Transverse colon (tissue), 4 donors: ENCODE data around the gene DHX16. TPM values are rescaled to one million over a fixed set of nuclear protein-coding genes. Genes with fewer than 3 reads are reported as not detected.

ENCODE experiments used
- DNase-seq: peaks from one replicate; pipeline ENCODE4 v3.0.0-alpha.2; 2019
- H3K27ac ChIP-seq, 4 donors: fragments of 200-600 bp; sonication (generic); 2 replicates each; pipeline ENCODE4 v1.5.1; 2016 to 2018; ENCODE audit warnings: inconsistent platforms in 4 of 4
- H3K27me3 ChIP-seq: fragments of 200-600 bp; sonication (generic); 2 replicates; pipeline ENCODE4 v1.5.1; 2017; ENCODE audit warnings: inconsistent platforms
- H3K36me3 ChIP-seq, 4 donors: fragments of 200-600 bp; sonication (generic); 2 replicates each; pipeline ENCODE4 v1.5.1; 2017 to 2019; ENCODE audit warnings: inconsistent platforms in 4 of 4
- H3K4me1 ChIP-seq, 4 donors: fragments of 200-600 bp; sonication (generic); 2 replicates each; pipeline ENCODE4 v1.5.1; 2017 to 2020; ENCODE audit warnings: inconsistent platforms in 4 of 4
- H3K4me3 ChIP-seq, 4 donors: fragments of 200-600 bp; sonication (generic); 1 replicate in 1 of 4; 2 replicates in 3 of 4; pipeline versions ENCODE4 v1.5.1 to v1.6.1; 2017 to 2019; ENCODE audit warnings: inconsistent platforms in 4 of 4
- H3K9me3 ChIP-seq, 2 donors: fragments of 200-600 bp; sonication (generic); 2 replicates each; pipeline ENCODE4 v1.5.1; 2017 to 2019; ENCODE audit warnings: inconsistent platforms in 2 of 2
- CTCF ChIP-seq, 5 experiments: fragments of 200-600 bp in 3 of 5; fragments of 450-650 bp in 2 of 5; sonication (generic) in 3 of 5; IDR thresholded peaks; 1 replicate in 2 of 5; 2 replicates in 3 of 5; pipeline ENCODE4 v1.5.1; 2016 to 2017; ENCODE audit warnings: antibody characterized with exemption in 5 of 5, inconsistent platforms in 3 of 5, mild to moderate bottlenecking in 2 of 5, moderate library complexity in 1 of 5
- EP300 ChIP-seq: sonication (generic); formaldehyde crosslinking; IDR thresholded peaks from one replicate; pipeline ENCODE4 v1.6.1; 2017; ENCODE audit warnings: antibody characterized with exemption, low read depth
- POLR2A ChIP-seq: fragments of 450-650 bp; IDR thresholded peaks from one replicate; pipeline ENCODE4 v1.6.1; 2016; ENCODE audit warnings: antibody characterized with exemption, mild to moderate bottlenecking, moderate library complexity
- POLR2AphosphoS5 ChIP-seq, 3 donors: sonication (generic); formaldehyde crosslinking; IDR thresholded peaks; one replicate each; pipeline ENCODE4 v1.6.1; 2016; ENCODE audit warnings: antibody characterized with exemption in 3 of 3
- WGBS, 2 donors: methylation state at CpG; one replicate each; pipeline ENCODE4 v1.1.5; 2018; ENCODE audit warnings: low coverage in 1 of 2; 5-methylcytosine and 5-hydroxymethylcytosine counted together
- in situ Hi-C, 4 donors: fragments of 200-750 bp; cut with MboI; loops; one replicate each; pipeline versions ENCODE4 v1.15.0 to v1.15.1; 2017; ENCODE audit warnings: low sequenced_read_pairs in 3 of 4, low pct_ligation_motif_present in 1 of 4, low pct_unique_long_range_greater_than_20kb in 1 of 4
- intact Hi-C: fragments of 100-400 bp; cut with DNase I; formaldehyde crosslinking; loops from one replicate; pipeline ENCODE4 v1.15.1; 2023; ENCODE audit warnings: low total_unique reads
- total RNA-seq, 4 donors: library from RNA; depleted of rRNA; stranded (reverse); fragments of >200 nt; gene quantifications; one replicate each; pipeline ENCODE4 v1.1.0, GENCODE V29; 2016

Gene DHX16
- total RNA-seq, 4 donors from 2014 or later = 37.8 to 144 (median 41.3) TPM

DNA sequence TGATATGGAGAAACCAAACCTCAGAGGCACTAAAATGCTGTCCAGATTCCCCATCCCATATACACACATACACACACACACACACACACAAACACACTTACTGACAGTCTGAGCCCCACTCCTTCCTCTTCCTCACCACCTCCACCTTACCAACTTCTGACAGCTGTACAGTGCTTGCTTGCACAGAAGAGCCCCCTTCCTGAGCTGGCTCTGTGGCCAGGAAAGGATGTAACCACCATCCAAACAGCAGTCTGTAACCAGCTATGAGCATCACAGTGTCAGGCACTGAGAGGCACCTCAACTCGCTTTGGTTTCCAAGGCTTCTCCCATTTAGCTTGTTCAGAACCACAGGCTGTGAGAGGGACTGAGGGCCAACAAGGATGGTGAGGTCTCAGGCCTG lies 31.8 kb downstream of the DHX16 start:
- H3K9me3 ChIP-seq = no peaks in the 10 kb centered on the region
- no peaks in the 10 kb centered on the region for H3K27me3 ChIP-seq
- no peak overlapping the region for H3K4me3 ChIP-seq
- WGBS, 2 donors = 92% methylated on average over 1 of the region's 1 CpG; no CpG with 5 or more reads in 1 of the 2 donors
- peaks cover 2 to 18% (median 4%) of the 10 kb centered on the region in 4 donors for H3K4me1 ChIP-seq
- TF ChIP-seq POLR2A (peak; percentile 15), POLR2AphosphoS5 (IDR thresholded peaks at IDR 0.05) (no peak)
- intact Hi-C loops = no loop called here
- in situ Hi-C loops = no loop called here
- H3K36me3 ChIP-seq = peaks cover 0 to 4% (median 0%) of the 10 kb centered on the region in 4 donors
- no peak for DNase-seq
- no peak overlapping the region for H3K27ac ChIP-seq

- TF ChIP-seq EP300 = no peak
- TF ChIP-seq POLR2A = no peak
- no peak for TF ChIP-seq POLR2AphosphoS5 (IDR thresholded peaks at IDR 0.05)
- TF ChIP-seq CTCF (IDR thresholded peaks at IDR 0.05) = no peak
- in situ Hi-C loops (no loop called here), intact Hi-C loops (no loop called here)
- Histone ChIP-seq H3K27me3 (no peaks in the 10 kb centered on the region), H3K27ac (no peak overlapping the region), H3K4me3 (no peak overlapping the region), H3K4me1 (peaks cover 0 to 15% (median 0%) of the 10 kb centered on the region in 4 donors), H3K9me3 (no peaks in the 10 kb centered on the region), H3K36me3 (peaks cover 0 to 4% (median 0%) of the 10 kb centered on the region in 4 donors)
- DNase-seq = no peak
- 83% methylated on average over 10 of the region's 10 CpGs; no CpG with 5 or more reads in 1 of the 2 donors for WGBS, 2 donors
These were observed 32.3 kb downstream of the DHX16 start for GRCh38 chr6:30640481-30640880.

DNA sequence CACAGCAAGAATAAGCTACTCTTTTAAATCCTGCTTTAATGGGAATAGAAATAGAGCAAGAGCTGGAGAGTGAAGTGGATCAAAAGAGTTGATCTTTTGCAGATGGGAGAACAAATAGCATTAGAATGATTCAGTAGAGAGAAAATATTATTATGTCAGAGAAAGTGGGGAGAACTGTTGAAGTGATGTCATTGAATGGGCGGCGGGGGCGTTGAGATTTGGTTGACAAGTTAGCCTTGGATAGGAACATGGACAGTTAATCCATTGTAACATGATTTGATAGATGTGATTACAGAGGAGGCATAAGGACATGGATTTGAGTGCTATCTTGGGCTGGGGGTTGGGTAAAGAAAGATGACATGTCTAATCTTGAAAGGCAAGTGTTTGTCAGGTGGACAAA lies 37.0 kb downstream of the DHX16 start:
- peaks cover 0 to 5% (median 0%) of the 10 kb centered on the region in 4 donors for H3K4me1 ChIP-seq
- H3K36me3 ChIP-seq = peaks cover 0 to 5% (median 2%) of the 10 kb centered on the region in 4 donors
- H3K27me3 ChIP-seq = no peaks in the 10 kb centered on the region
- no peaks in the 10 kb centered on the region for H3K9me3 ChIP-seq
- H3K27ac ChIP-seq = no peak overlapping the region
- 96 to 97% methylated on average over 3 of the region's 3 CpGs for WGBS, 2 donors
- no peak overlapping the region for H3K4me3 ChIP-seq
- intact Hi-C loops (no loop called here), in situ Hi-C loops (no loop called here)
- TF ChIP-seq POLR2A (no peak), EP300 (no peak), POLR2AphosphoS5 (IDR thresholded peaks at IDR 0.05) (no peak), CTCF (IDR thresholded peaks at IDR 0.05) (no peak)
- DNase-seq = no peak

GRCh38 chr6:30626484-30627366 lies 46.1 kb downstream of the DHX16 start, which contains the start of gene ATAT1:
Gene ATAT1, plus strand, starts transcription at chr6:30626874.
- TF ChIP-seq POLR2AphosphoS5 (IDR thresholded peaks at IDR 0.05) (peak in 2 of 3 donors; percentile 89 to 91), EP300 (no peak), CTCF (IDR thresholded peaks at IDR 0.05) (peak; percentile 20 to 55 (median 25)), POLR2A (peak; percentile 83)
- peaks cover 0 to 41% (median 21%) of the 10 kb centered on the region in 4 donors for H3K36me3 ChIP-seq
- H3K27ac ChIP-seq = peak within 1 kb of the TSS; percentile 84 to 94 (median 94)
- peaks cover 12 to 17% (median 15%) of the 10 kb centered on the region in 4 donors for H3K4me1 ChIP-seq
- peak; percentile 96 for DNase-seq
- H3K4me3 ChIP-seq = peak within 1 kb of the TSS; percentile 38 to 73 (median 44)
- WGBS, 2 donors = 0 to 2% methylated on average over 4 to 36 of the region's 36 CpGs
- intact Hi-C loops (no loop called here), in situ Hi-C loops (loop anchor here in 1 of 4 donors (10.0 kb wide), 1 partner anchor 48 kb away; the partner anchor contains the start of gene DHX16)
- no peaks in the 10 kb centered on the region for H3K9me3 ChIP-seq
- no peaks in the 10 kb centered on the region for H3K27me3 ChIP-seq
